Skeletal muscle satellite cell (primary cell): ENCODE measurements around the gene CCDC190. TPM values are rescaled to one million over a fixed set of nuclear protein-coding genes. Genes with fewer than 3 reads are reported as not detected.

ENCODE experiments used
- H3K27me3 ChIP-seq: 2 replicates; pipeline ENCODE4 v1.7.0; 2013; ENCODE audit warnings: low read length; ENCODE audit not compliant: control insufficient read depth, insufficient read depth
- H3K36me3 ChIP-seq: 2 replicates; pipeline ENCODE4 v1.7.0; 2013; ENCODE audit warnings: mild to moderate bottlenecking, control low read depth, low read length; ENCODE audit not compliant: insufficient read depth
- H3K4me1 ChIP-seq: 2 replicates; pipeline ENCODE4 v1.7.0; 2013; ENCODE audit warnings: low read length; ENCODE audit not compliant: control insufficient read depth, insufficient read depth
- H3K4me2 ChIP-seq: 2 replicates; pipeline ENCODE4 v1.7.0; 2013; ENCODE audit warnings: mild to moderate bottlenecking, low read length
- H3K4me3 ChIP-seq: 2 replicates; pipeline ENCODE4 v1.7.0; 2013; ENCODE audit warnings: low read length
- H3K9ac ChIP-seq: 2 replicates; pipeline ENCODE4 v1.7.0; 2013; ENCODE audit warnings: mild to moderate bottlenecking, low read depth, low read length, moderate library complexity
- H3K9me3 ChIP-seq: replicated peaks from 2 replicates; pipeline ENCODE4 v1.7.0; 2013; ENCODE audit warnings: mild to moderate bottlenecking, control low read depth, low read length
- total RNA-seq: library from RNA; depleted of rRNA; stranded (reverse); fragments of >200 nt; gene quantifications from 2 replicates; pipeline ENCODE4 v1.2.3, GENCODE V29; 2012; rRNA removed

Gene CCDC190, protein sequence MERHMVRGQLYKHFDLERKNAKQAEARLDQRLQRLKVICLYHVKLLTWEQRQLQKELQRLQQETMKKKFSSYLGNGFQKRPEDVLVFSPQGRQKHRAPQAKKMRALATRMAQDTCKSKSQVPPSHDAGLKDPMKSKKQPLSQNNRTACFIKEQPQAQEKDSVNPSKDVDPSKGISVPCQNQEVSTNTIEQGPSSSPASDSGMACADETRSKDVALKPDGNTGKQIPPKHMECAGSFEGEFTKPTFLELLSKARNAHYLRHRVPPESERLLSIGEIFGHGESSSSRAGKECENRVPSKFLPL
- 0.22 TPM in 1 of 2 replicates, not detected in the other for total RNA-seq

DNA sequence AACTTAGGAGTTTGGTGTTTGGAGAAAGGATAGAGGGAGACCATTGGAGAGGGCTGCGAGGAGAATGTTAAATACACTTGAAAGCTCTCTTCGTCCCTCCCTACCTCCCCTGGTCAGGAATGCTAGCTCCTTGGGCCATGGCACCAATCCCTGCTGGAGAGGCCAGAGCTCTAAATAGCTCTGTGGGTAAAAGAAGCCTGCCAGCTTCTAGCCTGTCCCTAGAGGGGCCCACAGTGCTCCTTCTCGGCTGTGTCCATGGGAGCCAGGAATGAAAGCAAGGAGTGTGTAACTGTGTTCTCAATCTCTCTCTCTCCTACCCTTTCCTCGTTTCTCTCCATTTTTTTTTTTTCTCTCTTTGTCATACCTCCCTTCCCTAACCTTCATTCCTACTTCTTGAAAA, at the start of gene CCDC190:
Gene CCDC190, minus strand, starts transcription at position 75 of the 400 bp plus-strand sequence. CDS start 1,529 bp downstream, outside the sequence.
- H3K9me3 ChIP-seq, result no peaks in the 10 kb centered on the region
- no peaks in the 10 kb centered on the region for H3K36me3 ChIP-seq
- H3K4me2 ChIP-seq, result no peak within 1 kb of the TSS
- H3K4me3 ChIP-seq, result no peak within 1 kb of the TSS
- peaks cover 38% of the 10 kb centered on the region for H3K4me1 ChIP-seq
- no peak within 1 kb of the TSS for H3K9ac ChIP-seq
- H3K27me3 ChIP-seq, result no peaks in the 10 kb centered on the region

DNA sequence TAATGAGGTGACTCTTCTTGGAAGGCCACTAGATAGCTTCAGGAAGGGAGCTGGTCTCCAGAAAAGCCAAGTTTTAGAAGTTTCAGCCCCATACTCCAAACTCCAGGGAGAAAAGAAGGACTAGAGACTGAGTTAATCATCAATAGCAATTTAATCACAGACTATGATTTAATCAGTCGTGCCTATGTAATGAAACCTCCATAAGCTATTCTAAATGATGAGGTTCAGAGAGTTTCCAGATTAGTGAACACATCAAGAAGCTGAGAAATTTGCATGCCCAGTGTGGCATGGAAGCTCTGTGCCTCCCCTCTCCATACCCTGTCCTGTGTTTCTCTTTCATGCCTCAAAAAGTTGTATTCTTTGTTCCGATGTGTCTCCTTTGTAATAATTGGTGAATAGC, 49.2 kb upstream of the CCDC190 start:
- Histone ChIP-seq H3K4me2 (no peak overlapping the region), H3K9me3 (peaks cover 8% of the 10 kb centered on the region), H3K27me3 (no peaks in the 10 kb centered on the region), H3K36me3 (no peaks in the 10 kb centered on the region), H3K9ac (no peak overlapping the region), H3K4me3 (no peak overlapping the region), H3K4me1 (peaks cover 35% of the 10 kb centered on the region)

DNA sequence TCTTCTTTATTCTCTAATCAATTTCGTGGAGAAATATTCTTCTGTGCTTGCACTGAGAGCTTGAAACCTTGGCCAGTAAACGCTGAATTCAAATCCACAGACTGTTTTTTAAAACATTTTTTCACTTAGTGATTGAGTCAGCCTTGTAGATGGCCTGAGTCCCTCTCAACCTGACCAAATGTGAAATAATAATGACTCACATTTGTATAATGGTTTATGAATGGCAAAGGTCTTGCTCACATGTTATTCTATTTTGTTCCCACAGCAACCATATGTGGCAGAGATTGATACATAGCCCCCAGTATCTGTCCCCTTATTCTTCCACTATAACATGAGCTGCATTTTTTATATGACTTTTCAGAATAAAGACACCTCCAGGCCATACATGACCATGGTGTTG, 47.8 kb upstream of the CCDC190 start:
- H3K4me2 ChIP-seq, result peak overlapping the region; percentile 77
- H3K4me3 ChIP-seq, result peak overlapping the region; percentile 41
- H3K9me3 ChIP-seq, result peaks cover 8% of the 10 kb centered on the region
- no peaks in the 10 kb centered on the region for H3K36me3 ChIP-seq
- H3K27me3 ChIP-seq, result no peaks in the 10 kb centered on the region
- peak overlapping the region; percentile 81 for H3K9ac ChIP-seq
- peaks cover 43% of the 10 kb centered on the region for H3K4me1 ChIP-seq

DNA sequence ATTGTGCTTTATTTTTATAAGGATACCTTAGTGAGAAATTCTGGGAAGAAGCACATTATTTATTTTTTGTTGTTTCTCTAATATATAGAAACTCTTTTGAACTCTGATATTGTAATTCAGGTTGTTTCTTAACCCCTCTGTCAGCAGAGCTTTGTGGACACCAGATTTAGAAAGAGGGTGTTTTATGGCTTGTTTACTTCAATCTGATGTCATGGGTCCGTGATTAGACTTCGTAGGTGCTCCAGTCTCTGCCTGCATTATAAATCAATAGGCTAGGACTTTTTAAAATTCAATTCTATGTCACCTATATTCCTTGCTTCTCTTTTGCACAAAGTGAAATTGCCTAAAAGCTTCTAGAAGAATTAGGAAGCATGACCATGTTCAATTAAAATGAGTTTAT, 47.3 kb upstream of the CCDC190 start:
- H3K4me3 ChIP-seq, result peak overlapping the region; percentile 41
- H3K4me1 ChIP-seq, result peaks cover 43% of the 10 kb centered on the region
- H3K27me3 ChIP-seq, result no peaks in the 10 kb centered on the region
- H3K4me2 ChIP-seq, result peak overlapping the region; percentile 77
- H3K9ac ChIP-seq, result peak overlapping the region; percentile 81
- H3K36me3 ChIP-seq, result no peaks in the 10 kb centered on the region
- peaks cover 8% of the 10 kb centered on the region for H3K9me3 ChIP-seq

DNA sequence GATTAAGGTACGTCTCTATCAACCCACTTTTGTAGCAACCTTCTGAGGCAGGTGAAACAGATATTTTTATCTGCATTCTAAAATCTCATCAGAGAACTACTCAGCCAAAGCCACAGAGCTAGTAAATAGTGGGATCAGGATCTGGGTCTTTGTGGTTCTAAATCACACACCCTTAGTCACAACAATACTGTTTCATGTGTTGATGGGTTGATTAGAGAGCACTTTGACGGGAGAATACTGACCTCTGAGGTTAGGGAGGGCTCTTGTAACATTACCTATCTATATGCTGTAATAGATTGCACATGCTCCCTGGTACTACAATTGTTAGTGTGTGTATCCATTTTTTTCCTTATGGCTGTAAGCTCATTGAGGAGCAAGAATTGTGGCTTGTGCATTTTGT, 45.5 kb upstream of the CCDC190 start:
- Histone ChIP-seq H3K36me3 (no peaks in the 10 kb centered on the region), H3K4me1 (peaks cover 58% of the 10 kb centered on the region), H3K4me3 (no peak overlapping the region), H3K9ac (no peak overlapping the region), H3K9me3 (no peaks in the 10 kb centered on the region), H3K4me2 (no peak overlapping the region), H3K27me3 (no peaks in the 10 kb centered on the region)

DNA sequence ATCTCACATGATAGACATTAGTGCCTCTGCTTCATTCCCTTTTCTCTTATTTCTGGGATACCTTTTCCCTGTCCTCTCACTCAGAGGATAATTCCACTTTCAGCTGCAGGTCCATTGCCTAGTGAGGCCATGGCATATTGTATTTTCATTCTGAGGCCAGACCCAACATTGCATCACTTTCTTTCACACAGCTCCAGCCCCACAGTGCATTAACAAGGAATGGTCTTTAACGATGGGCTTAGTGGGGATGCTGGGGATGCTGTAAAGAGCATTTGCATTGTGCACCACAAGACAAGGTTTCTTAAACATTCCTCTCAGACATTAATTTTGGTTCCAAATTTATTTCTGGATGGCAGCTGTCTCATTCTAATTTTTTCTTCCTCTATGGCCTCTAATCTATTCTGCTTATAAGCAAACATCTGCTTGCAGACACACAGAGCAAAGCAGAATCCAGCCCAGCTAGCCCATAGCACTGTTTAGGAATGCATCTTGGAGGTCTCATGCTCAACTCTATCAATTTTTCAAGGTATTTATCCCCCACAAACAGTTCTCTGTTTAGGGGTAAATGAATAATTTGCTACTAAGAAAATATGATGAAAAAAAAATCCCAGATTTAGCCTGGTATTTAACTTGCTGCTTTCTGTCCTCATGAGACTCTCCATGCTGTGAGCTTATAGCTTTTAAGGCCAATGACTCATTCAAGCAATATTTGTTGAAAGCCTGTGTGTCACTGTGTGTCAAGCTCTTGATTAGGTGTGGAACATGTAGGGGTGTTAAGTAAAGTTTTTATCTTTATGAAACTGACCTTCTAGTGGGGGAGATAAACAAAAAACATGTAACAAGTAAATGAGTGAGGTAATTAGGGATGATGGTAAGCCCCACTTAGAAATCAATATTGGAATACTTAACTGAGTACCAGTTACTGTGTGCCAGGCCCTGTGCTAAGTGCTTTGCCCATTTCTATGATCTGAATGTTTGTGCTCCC, 44.5 kb upstream of the CCDC190 start:
- no peak overlapping the region for H3K4me3 ChIP-seq
- no peaks in the 10 kb centered on the region for H3K27me3 ChIP-seq
- H3K4me2 ChIP-seq, result peak overlapping the region; percentile 53
- H3K4me1 ChIP-seq, result peaks cover 58% of the 10 kb centered on the region
- no peaks in the 10 kb centered on the region for H3K36me3 ChIP-seq
- H3K9me3 ChIP-seq, result no peaks in the 10 kb centered on the region
- H3K9ac ChIP-seq, result peak overlapping the region; percentile 44

DNA sequence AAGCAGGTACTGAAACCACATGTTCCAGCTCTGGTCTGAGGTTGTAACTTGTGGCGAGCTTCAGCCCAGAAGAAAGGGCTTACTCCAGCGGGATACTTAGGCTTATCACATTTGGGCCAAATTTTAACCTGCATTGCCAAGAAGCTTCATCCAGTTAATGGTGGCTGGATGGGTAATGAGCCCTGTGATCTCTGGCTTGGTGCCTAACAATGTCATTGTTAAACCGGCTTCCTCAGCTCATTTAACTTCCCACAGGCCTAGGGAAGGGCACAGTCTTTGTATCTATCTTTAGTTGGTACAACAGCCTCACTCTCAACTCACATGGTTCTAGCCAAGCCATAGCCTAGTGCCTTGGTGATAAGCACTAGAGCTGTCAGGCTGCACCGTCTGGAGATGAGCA, 43.6 kb upstream of the CCDC190 start:
- no peaks in the 10 kb centered on the region for H3K27me3 ChIP-seq
- H3K4me1 ChIP-seq, result peaks cover 63% of the 10 kb centered on the region

DNA sequence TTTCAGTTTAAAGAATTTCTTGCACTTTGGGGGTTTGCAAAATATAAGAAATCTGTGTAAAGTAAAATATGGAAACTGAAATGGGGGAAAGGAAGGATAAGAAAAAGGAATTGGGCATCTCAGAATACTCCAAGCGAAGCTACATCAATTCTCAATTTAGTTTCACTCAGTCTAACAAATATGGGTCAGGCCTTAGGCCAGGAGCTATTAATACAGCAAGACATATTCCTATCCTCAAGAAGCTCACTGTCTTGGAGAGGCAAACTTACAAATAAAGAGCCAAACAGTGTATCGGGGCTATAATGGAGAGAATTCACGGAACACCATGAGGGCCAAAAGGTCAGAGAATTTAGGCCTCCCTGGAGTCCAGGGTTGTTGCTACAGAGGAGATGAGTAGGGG, 43.0 kb upstream of the CCDC190 start:
- Histone ChIP-seq H3K36me3 (no peaks in the 10 kb centered on the region), H3K4me1 (peaks cover 64% of the 10 kb centered on the region), H3K4me2 (no peak overlapping the region), H3K27me3 (no peaks in the 10 kb centered on the region), H3K9me3 (no peaks in the 10 kb centered on the region), H3K9ac (no peak overlapping the region), H3K4me3 (no peak overlapping the region)

More for the DNA sequence above, 43.6 kb upstream of the CCDC190 start:
- Histone ChIP-seq H3K4me3 (no peak overlapping the region), H3K36me3 (no peaks in the 10 kb centered on the region), H3K4me2 (no peak overlapping the region), H3K9ac (no peak overlapping the region), H3K9me3 (no peaks in the 10 kb centered on the region)

DNA sequence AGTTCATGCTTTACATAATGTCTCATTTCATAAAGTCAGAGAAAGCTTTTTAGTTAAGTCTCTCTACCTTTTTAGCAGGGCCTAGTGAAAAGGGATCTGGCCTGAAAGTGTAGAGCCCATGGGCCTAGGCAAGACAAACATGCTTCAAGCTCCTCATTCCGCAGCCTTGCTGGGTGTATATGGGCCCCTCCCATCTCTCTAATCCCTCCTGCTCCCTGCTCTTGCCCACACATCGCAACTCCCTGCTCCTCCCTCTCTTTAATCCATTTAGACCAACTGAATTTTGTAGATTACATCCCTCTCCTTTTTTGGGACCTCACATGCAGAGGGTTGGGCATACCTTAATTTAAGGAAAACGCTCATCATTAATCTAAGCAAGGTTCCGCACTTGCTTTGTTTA, 42.3 kb upstream of the CCDC190 start:
- H3K4me1 ChIP-seq, result peaks cover 58% of the 10 kb centered on the region
- no peaks in the 10 kb centered on the region for H3K27me3 ChIP-seq
- no peak overlapping the region for H3K4me3 ChIP-seq
- no peak overlapping the region for H3K4me2 ChIP-seq
- H3K36me3 ChIP-seq, result no peaks in the 10 kb centered on the region
- no peak overlapping the region for H3K9ac ChIP-seq
- H3K9me3 ChIP-seq, result no peaks in the 10 kb centered on the region

DNA sequence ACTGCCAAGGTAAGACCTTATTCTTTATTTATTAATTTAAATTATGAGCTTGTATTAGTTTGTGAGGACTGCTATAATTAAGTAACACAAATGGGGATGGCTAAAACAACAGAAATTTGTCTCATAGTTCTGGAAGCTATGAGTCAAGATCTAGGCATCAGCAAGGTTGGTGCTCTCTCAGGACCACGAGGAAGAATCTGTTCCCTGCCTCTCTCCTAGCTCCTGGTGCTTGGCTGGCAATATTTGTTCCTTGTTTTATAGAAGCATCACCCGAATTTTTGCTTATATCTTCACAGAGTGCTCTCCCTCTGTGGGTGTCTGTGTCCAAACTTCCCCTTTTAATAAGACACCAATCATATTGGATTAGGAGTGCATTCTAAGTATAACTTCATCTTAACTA, 41.4 kb upstream of the CCDC190 start:
- H3K4me2 ChIP-seq, result no peak overlapping the region
- no peaks in the 10 kb centered on the region for H3K9me3 ChIP-seq
- no peak overlapping the region for H3K4me3 ChIP-seq
- H3K9ac ChIP-seq, result no peak overlapping the region
- H3K27me3 ChIP-seq, result no peaks in the 10 kb centered on the region
- H3K36me3 ChIP-seq, result no peaks in the 10 kb centered on the region
- peaks cover 50% of the 10 kb centered on the region for H3K4me1 ChIP-seq

DNA sequence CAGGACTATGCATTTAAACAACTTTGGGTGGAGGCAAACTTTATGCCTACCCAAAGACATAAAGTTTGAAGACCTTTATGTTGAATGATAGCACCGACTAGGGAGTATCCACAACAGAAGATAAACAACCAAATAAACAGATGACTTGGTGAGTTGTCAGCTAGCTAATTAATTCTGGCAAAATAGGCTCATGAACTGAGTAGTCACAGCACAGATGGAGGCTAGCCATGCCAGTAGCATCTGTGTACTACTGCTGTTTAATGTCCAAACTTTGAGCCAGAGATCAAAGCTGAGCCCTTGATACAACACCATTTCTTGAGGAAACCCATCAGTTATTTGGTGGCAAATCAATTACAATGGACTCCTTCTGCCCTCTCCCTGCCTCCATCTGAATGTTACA, 40.3 kb upstream of the CCDC190 start:
- Histone ChIP-seq H3K4me1 (peaks cover 45% of the 10 kb centered on the region), H3K9me3 (no peaks in the 10 kb centered on the region), H3K4me3 (no peak overlapping the region), H3K36me3 (no peaks in the 10 kb centered on the region), H3K27me3 (no peaks in the 10 kb centered on the region), H3K4me2 (no peak overlapping the region), H3K9ac (no peak overlapping the region)
